Naive thymus-derived CD4-positive, alpha-beta T cell (primary cell): Measurements from ENCODE around the gene APOH. TPM values are rescaled to one million over a fixed set of nuclear protein-coding genes. Genes with fewer than 3 reads are reported as not detected.

Experiments used
- ATAC-seq: fragments of 150-1000 bp; cut with Tn5 transposase; 2 replicates; pipeline ENCODE4 v1.10.0; 2021; ENCODE audit warnings: mild to moderate bottlenecking, moderate library complexity
- CTCF ChIA-PET: fragments of 350-600 bp; sonication (Branson Sonifier 250); formaldehyde crosslinking; loops from one replicate; lab custom pipeline; 2021; ENCODE audit warnings: antibody characterized with exemption; lab: Charles Lee
- POLR2A ChIA-PET: fragments of 350-600 bp; sonication (Branson Sonifier 250); formaldehyde crosslinking; loops from one replicate; lab custom pipeline; 2021; ENCODE audit warnings: antibody characterized with exemption, inconsistent platforms; lab: Charles Lee
- DNase-seq, 9 donors: peaks; one replicate each; pipeline versions ENCODE4 v3.0.0 to v3.0.0-alpha.2; 2020 to 2022; ENCODE audit warnings: mixed read lengths in 1 of 9
- H3K27ac ChIP-seq: one replicate; pipeline ENCODE4 v1.7.0; 2013; ENCODE audit warnings: mild to moderate bottlenecking, low read depth, low read length, moderate library complexity
- H3K27me3 ChIP-seq, 2 donors: one replicate each; pipeline ENCODE4 v1.7.0; 2013; ENCODE audit warnings: low read length in 2 of 2, mild to moderate bottlenecking in 2 of 2, moderate library complexity in 2 of 2; ENCODE audit not compliant: control insufficient read depth in 2 of 2, insufficient read depth in 2 of 2
- H3K36me3 ChIP-seq, 3 experiments: 1 replicate in 2 of 3; 2 replicates in 1 of 3; pipeline ENCODE4 v1.7.0; 2013; ENCODE audit warnings: low read length in 3 of 3, mild to moderate bottlenecking in 3 of 3, moderate library complexity in 1 of 3; ENCODE audit not compliant: insufficient read depth in 3 of 3, control insufficient read depth in 2 of 3
- H3K4me1 ChIP-seq, 2 donors: one replicate each; pipeline ENCODE4 v1.7.0; 2013; ENCODE audit warnings: low read length in 2 of 2, mild to moderate bottlenecking in 2 of 2, moderate library complexity in 1 of 2; ENCODE audit not compliant: control insufficient read depth in 2 of 2, insufficient read depth in 2 of 2
- H3K4me3 ChIP-seq: 2 replicates; pipeline ENCODE4 v1.7.0; 2013; ENCODE audit warnings: mild to moderate bottlenecking, low read length
- H3K9me3 ChIP-seq, 3 experiments: 1 replicate in 2 of 3; 2 replicates in 1 of 3; pipeline ENCODE4 v1.7.0; 2013; ENCODE audit warnings: low read length in 3 of 3; ENCODE audit not compliant: control insufficient read depth in 2 of 3
- H3K27ac Mint-ChIP-seq, 9 donors: one replicate each; pipeline ENCODE4 v1.8.0; 2020 to 2022; ENCODE audit warnings: mixed read lengths in 9 of 9, mild to moderate bottlenecking in 8 of 9, moderate library complexity in 5 of 9, inconsistent platforms in 2 of 9
- H3K27me3 Mint-ChIP-seq, 5 donors: one replicate each; pipeline ENCODE4 v1.8.0; 2021 to 2022; ENCODE audit warnings: mixed read lengths in 5 of 5, mild to moderate bottlenecking in 1 of 5
- H3K36me3 Mint-ChIP-seq, 5 donors: one replicate each; pipeline ENCODE4 v1.8.0; 2020 to 2022; ENCODE audit warnings: mixed read lengths in 5 of 5, mild to moderate bottlenecking in 3 of 5, inconsistent platforms in 1 of 5
- H3K4me1 Mint-ChIP-seq, 7 donors: one replicate each; pipeline ENCODE4 v1.8.0; 2020 to 2022; ENCODE audit warnings: mixed read lengths in 7 of 7, mild to moderate bottlenecking in 3 of 7, inconsistent platforms in 1 of 7
- H3K4me3 Mint-ChIP-seq, 10 donors: one replicate each; pipeline ENCODE4 v1.8.0; 2020 to 2022; ENCODE audit warnings: mild to moderate bottlenecking in 10 of 10, mixed read lengths in 10 of 10, moderate library complexity in 6 of 10, inconsistent platforms in 2 of 10
- H3K9me3 Mint-ChIP-seq, 11 donors: one replicate each; pipeline ENCODE4 v1.8.0; 2020 to 2022; ENCODE audit warnings: mixed read lengths in 11 of 11, mild to moderate bottlenecking in 4 of 11, inconsistent platforms in 1 of 11, moderate library complexity in 1 of 11
- intact Hi-C, 2 donors: fragments of 100-400 bp; cut with micrococcal nuclease; formaldehyde crosslinking; loops; one replicate each; pipeline ENCODE4 v1.15.1; 2023
- polyA plus RNA-seq, 2 donors: library from polyadenylated mRNA; unstranded; fragments of 300-500 nt; fragmentation: Illumina TruSeq; gene quantifications; one replicate each; pipeline ENCODE4 v1.2.3, GENCODE V29; 2021
- total RNA-seq, 6 experiments: library from RNA in 5 of 6; stranded (reverse) in 5 of 6; gene quantifications; 1 replicate in 5 of 6; 2 replicates in 1 of 6; pipeline ENCODE4 v1.2.3 and lab custom pipeline; 2021 to 2026

APOH gene
- total and polyA plus RNA-seq, 7 experiments from 2014 or later = not detected

- no peaks in the 10 kb centered on the region for H3K4me1 ChIP-seq
- Mint-ChIP-seq H3K4me1 (peaks cover 3 to 12% (median 10%) of the 10 kb centered on the region in 7 donors), H3K27ac (peak overlapping the region in 4 of 9 donors; percentile 19 to 83 (median 67)), H3K36me3 (no peaks in the 10 kb centered on the region), H3K9me3 (peaks cover 0 to under 1% (median 0%) of the 10 kb centered on the region in 11 donors), H3K4me3 (peak overlapping the region in 1 of 10 donors; percentile 14), H3K27me3 (peaks cover 0 to 14% (median 0%) of the 10 kb centered on the region in 5 donors)
- CTCF ChIA-PET = no interaction called here
- no peaks in the 10 kb centered on the region for H3K9me3 ChIP-seq
- no peaks in the 10 kb centered on the region for H3K27me3 ChIP-seq
- H3K27ac ChIP-seq = no peak overlapping the region
- no peaks in the 10 kb centered on the region for H3K36me3 ChIP-seq
- POLR2A ChIA-PET = no interaction called here
- intact Hi-C loops = no loop called here
- no peak for DNase-seq
- no peak overlapping the region for H3K4me3 ChIP-seq
- no peak for ATAC-seq
Observed at GRCh38 chr17:66233023-66233753, 4.0 kb upstream of the APOH start.

- CTCF ChIA-PET = no interaction called here
- Mint-ChIP-seq H3K27ac (no peak overlapping the region), H3K27me3 (peaks cover 0 to 17% (median 0%) of the 10 kb centered on the region in 5 donors), H3K36me3 (no peaks in the 10 kb centered on the region), H3K4me3 (no peak overlapping the region), H3K9me3 (no peaks in the 10 kb centered on the region), H3K4me1 (peaks cover 3 to 12% (median 10%) of the 10 kb centered on the region in 7 donors)
- Histone ChIP-seq H3K27ac (no peak overlapping the region), H3K27me3 (no peaks in the 10 kb centered on the region), H3K9me3 (no peaks in the 10 kb centered on the region), H3K36me3 (no peaks in the 10 kb centered on the region), H3K4me3 (no peak overlapping the region), H3K4me1 (no peaks in the 10 kb centered on the region)
- DNase-seq (no peak), ATAC-seq (no peak)
- POLR2A ChIA-PET = no interaction called here
- intact Hi-C loops = no loop called here
Observed at GRCh38 chr17:66230922-66231591, 1.8 kb upstream of the APOH start.

- Mint-ChIP-seq H3K4me3 (no peak overlapping the region), H3K36me3 (no peaks in the 10 kb centered on the region), H3K9me3 (no peaks in the 10 kb centered on the region), H3K27ac (no peak overlapping the region), H3K4me1 (peaks cover 3 to 12% (median 10%) of the 10 kb centered on the region in 7 donors), H3K27me3 (peaks cover 0 to 17% (median 0%) of the 10 kb centered on the region in 5 donors)
- DNase-seq (no peak), ATAC-seq (no peak)
- Histone ChIP-seq H3K4me1 (no peaks in the 10 kb centered on the region), H3K36me3 (no peaks in the 10 kb centered on the region), H3K27me3 (no peaks in the 10 kb centered on the region), H3K9me3 (no peaks in the 10 kb centered on the region), H3K27ac (no peak overlapping the region), H3K4me3 (no peak overlapping the region)
- POLR2A ChIA-PET = no interaction called here
- CTCF ChIA-PET = no interaction called here
- intact Hi-C loops = no loop called here
Observed at GRCh38 chr17:66229783-66230538, 746 bp upstream of the APOH start.

- Histone ChIP-seq H3K27me3 (no peaks in the 10 kb centered on the region), H3K9me3 (no peaks in the 10 kb centered on the region), H3K4me3 (no peak overlapping the region), H3K36me3 (no peaks in the 10 kb centered on the region), H3K27ac (no peak overlapping the region), H3K4me1 (no peaks in the 10 kb centered on the region)
- DNase-seq (no peak), ATAC-seq (no peak)
- Mint-ChIP-seq H3K9me3 (no peaks in the 10 kb centered on the region), H3K27me3 (peaks cover 0 to 22% (median 5%) of the 10 kb centered on the region in 5 donors), H3K4me3 (no peak overlapping the region), H3K36me3 (no peaks in the 10 kb centered on the region), H3K4me1 (no peaks in the 10 kb centered on the region), H3K27ac (no peak overlapping the region)
- CTCF ChIA-PET = no interaction called here
- POLR2A ChIA-PET = no interaction called here
- intact Hi-C loops = no loop called here
Observed at GRCh38 chr17:66227212-66228045, 1.8 kb downstream of the APOH start.

GRCh38 chr17:66222798-66223350, 6.3 kb downstream of the APOH start:
- intact Hi-C loops = no loop called here
- no peak overlapping the region for H3K27ac Mint-ChIP-seq
- DNase-seq (no peak), ATAC-seq (no peak)
- H3K4me1 Mint-ChIP-seq = peaks cover 0 to 6% (median 0%) of the 10 kb centered on the region in 7 donors
- H3K27ac ChIP-seq = no peak overlapping the region
- CTCF ChIA-PET = no interaction called here
- H3K27me3 ChIP-seq = no peaks in the 10 kb centered on the region
- no peak overlapping the region for H3K4me3 ChIP-seq
- POLR2A ChIA-PET = no interaction called here
- no peaks in the 10 kb centered on the region for H3K9me3 ChIP-seq
- H3K9me3 Mint-ChIP-seq = peaks cover 0 to 3% (median 0%) of the 10 kb centered on the region in 11 donors
- no peak overlapping the region for H3K4me3 Mint-ChIP-seq
- H3K36me3 ChIP-seq = no peaks in the 10 kb centered on the region
- no peaks in the 10 kb centered on the region for H3K4me1 ChIP-seq
- H3K27me3 Mint-ChIP-seq = peaks cover 0 to 24% (median 5%) of the 10 kb centered on the region in 5 donors
- no peaks in the 10 kb centered on the region for H3K36me3 Mint-ChIP-seq
